ENCODE measurements around the gene FJX1. TPM values are rescaled to one million over a fixed set of nuclear protein-coding genes. Genes with fewer than 3 reads are reported as not detected.

The FJX1 gene
- polyA plus RNA-seq, 3 donors: 0.05 TPM; not detected in 2

DNA sequence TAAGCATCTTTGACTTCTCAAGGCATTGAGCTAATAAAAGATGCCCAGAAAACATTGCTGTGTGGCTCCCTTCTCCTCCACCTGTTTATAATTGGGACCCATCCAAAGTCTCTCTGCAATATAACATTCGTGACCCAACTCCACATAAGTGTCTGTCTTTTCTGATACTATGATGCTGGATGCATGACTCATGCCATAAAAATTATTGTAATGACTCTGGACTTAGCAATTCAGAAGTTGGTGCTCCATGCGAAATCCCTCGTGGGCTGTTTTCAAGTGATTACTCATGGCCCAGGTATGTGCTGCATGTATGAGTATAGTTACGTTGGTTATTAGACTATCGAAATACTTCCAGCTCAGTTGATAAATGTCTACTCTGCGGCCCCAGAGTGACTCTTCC, 11.7 kb downstream of the FJX1 start:
- Histone ChIP-seq H2AFZ (ENCODE audit: insufficient read depth, low read depth, low read length, poor library complexity, severe bottlenecking) (no peak overlapping the region), H3K4me3 (replicated peaks in 1 of 3; ENCODE audit: low read depth in 2 of 3, low read length in 3 of 3) (no peak overlapping the region), H3K79me2 (ENCODE audit: insufficient read depth, low read length) (no peaks in the 10 kb centered on the region), H4K20me1 (ENCODE audit: insufficient read depth, low read length) (no peaks in the 10 kb centered on the region), H3K4me1 (ENCODE audit: control insufficient read depth in 1 of 2, insufficient read depth in 2 of 2, low read length in 2 of 2) (no peaks in the 10 kb centered on the region), H3K4me2 (replicated peaks; ENCODE audit: extremely low read depth, low read length, poor library complexity, severe bottlenecking) (no peak overlapping the region), H3K9ac (ENCODE audit: insufficient read depth, low read length, poor library complexity, severe bottlenecking) (no peak overlapping the region), H3K27ac (ENCODE audit: low read depth in 1 of 2, low read length in 2 of 2) (no peak overlapping the region), H3K36me3 (replicated peaks in 1 of 2; ENCODE audit: control insufficient read depth in 1 of 2, insufficient read depth in 2 of 2, low read length in 2 of 2) (no peaks in the 10 kb centered on the region), H3K27me3 (ENCODE audit: control insufficient read depth in 2 of 2, insufficient read depth in 2 of 2, low read length in 2 of 2) (peaks cover 19 to 35% of the 10 kb centered on the region in 2 donors), H3K9me3 (replicated peaks in 1 of 2; ENCODE audit: control insufficient read depth in 1 of 2, insufficient read depth in 1 of 2, low read length in 2 of 2) (no peaks in the 10 kb centered on the region)
- peaks cover 0 to 2% (median 0%) of the 10 kb centered on the region in 7 donors for H3K9me3 Mint-ChIP-seq
- TF ChIP-seq, protein P1, sequence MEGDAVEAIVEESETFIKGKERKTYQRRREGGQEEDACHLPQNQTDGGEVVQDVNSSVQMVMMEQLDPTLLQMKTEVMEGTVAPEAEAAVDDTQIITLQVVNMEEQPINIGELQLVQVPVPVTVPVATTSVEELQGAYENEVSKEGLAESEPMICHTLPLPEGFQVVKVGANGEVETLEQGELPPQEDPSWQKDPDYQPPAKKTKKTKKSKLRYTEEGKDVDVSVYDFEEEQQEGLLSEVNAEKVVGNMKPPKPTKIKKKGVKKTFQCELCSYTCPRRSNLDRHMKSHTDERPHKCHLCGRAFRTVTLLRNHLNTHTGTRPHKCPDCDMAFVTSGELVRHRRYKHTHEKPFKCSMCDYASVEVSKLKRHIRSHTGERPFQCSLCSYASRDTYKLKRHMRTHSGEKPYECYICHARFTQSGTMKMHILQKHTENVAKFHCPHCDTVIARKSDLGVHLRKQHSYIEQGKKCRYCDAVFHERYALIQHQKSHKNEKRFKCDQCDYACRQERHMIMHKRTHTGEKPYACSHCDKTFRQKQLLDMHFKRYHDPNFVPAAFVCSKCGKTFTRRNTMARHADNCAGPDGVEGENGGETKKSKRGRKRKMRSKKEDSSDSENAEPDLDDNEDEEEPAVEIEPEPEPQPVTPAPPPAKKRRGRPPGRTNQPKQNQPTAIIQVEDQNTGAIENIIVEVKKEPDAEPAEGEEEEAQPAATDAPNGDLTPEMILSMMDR (IDR thresholded peaks at IDR 0.05): no peak
- no CpG with 5 or more reads among the region's 6 CpGs for WGBS (ENCODE audit: insufficient coverage)
- no peak overlapping the region for H3K27ac Mint-ChIP-seq
- H3K36me3 Mint-ChIP-seq: no peaks in the 10 kb centered on the region
- no peaks in the 10 kb centered on the region for H3K4me1 Mint-ChIP-seq
- H3K27me3 Mint-ChIP-seq (ENCODE audit: low read depth in 3 of 3): peaks cover 23 to 32% (median 23%) of the 10 kb centered on the region in 3 donors
- no peak overlapping the region for H3K4me3 Mint-ChIP-seq
- intact Hi-C loops (cut with micrococcal nuclease): no loop called here
- DNase-seq: no peak

DNA sequence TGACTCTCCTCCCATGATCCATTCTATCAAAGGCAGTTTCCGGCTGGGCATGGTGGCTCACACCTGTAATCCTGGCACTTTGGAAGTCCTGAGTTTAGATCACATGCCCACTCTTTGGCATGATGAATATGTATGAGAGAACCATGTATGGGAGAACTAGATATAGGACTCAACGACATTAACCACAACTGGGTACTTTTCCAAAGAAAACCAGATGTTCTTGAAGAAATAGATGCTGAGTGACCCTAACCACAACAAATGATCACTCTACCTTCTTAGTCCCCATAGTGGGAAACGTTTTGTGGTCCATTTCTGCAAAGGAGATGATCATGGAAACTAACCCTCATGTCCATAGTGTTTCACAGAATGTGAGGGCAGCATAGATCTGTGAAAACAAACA, 13.6 kb downstream of the FJX1 start:
- H3K36me3 Mint-ChIP-seq: no peaks in the 10 kb centered on the region
- TF ChIP-seq, protein P1 (IDR thresholded peaks at IDR 0.05): no peak
- Histone ChIP-seq H3K9ac (ENCODE audit: insufficient read depth, low read length, poor library complexity, severe bottlenecking) (no peak overlapping the region), H3K4me2 (replicated peaks; ENCODE audit: extremely low read depth, low read length, poor library complexity, severe bottlenecking) (no peak overlapping the region), H4K20me1 (ENCODE audit: insufficient read depth, low read length) (no peaks in the 10 kb centered on the region), H3K36me3 (replicated peaks in 1 of 2; ENCODE audit: control insufficient read depth in 1 of 2, insufficient read depth in 2 of 2, low read length in 2 of 2) (no peaks in the 10 kb centered on the region), H3K27me3 (ENCODE audit: control insufficient read depth in 2 of 2, insufficient read depth in 2 of 2, low read length in 2 of 2) (peaks cover 13 to 22% of the 10 kb centered on the region in 2 donors), H3K4me1 (ENCODE audit: control insufficient read depth in 1 of 2, insufficient read depth in 2 of 2, low read length in 2 of 2) (no peaks in the 10 kb centered on the region), H3K79me2 (ENCODE audit: insufficient read depth, low read length) (no peaks in the 10 kb centered on the region), H3K4me3 (replicated peaks in 1 of 3; ENCODE audit: low read depth in 2 of 3, low read length in 3 of 3) (no peak overlapping the region), H3K9me3 (replicated peaks in 1 of 2; ENCODE audit: control insufficient read depth in 1 of 2, insufficient read depth in 1 of 2, low read length in 2 of 2) (no peaks in the 10 kb centered on the region), H3K27ac (ENCODE audit: low read depth in 1 of 2, low read length in 2 of 2) (no peak overlapping the region), H2AFZ (ENCODE audit: insufficient read depth, low read depth, low read length, poor library complexity, severe bottlenecking) (no peak overlapping the region)
- no peaks in the 10 kb centered on the region for H3K4me1 Mint-ChIP-seq
- peaks cover 15 to 21% (median 16%) of the 10 kb centered on the region in 3 donors for H3K27me3 Mint-ChIP-seq (ENCODE audit: low read depth in 3 of 3)
- H3K27ac Mint-ChIP-seq: no peak overlapping the region
- DNase-seq: no peak
- no peak overlapping the region for H3K4me3 Mint-ChIP-seq
- intact Hi-C loops (cut with micrococcal nuclease): no loop called here
- peaks cover 0 to 2% (median 0%) of the 10 kb centered on the region in 7 donors for H3K9me3 Mint-ChIP-seq
- no CpG with 5 or more reads among the region's 3 CpGs for WGBS (ENCODE audit: insufficient coverage)

Data from CD14-positive monocyte (primary cell).